Measurements from ENCODE around the gene MRPS11.
"Not testable (repeated sequence)": the region's sequence is repeated elsewhere in the genome, so short reads cannot be mapped to it uniquely, and the experiment has no call there.

MRPS11 gene

DNA sequence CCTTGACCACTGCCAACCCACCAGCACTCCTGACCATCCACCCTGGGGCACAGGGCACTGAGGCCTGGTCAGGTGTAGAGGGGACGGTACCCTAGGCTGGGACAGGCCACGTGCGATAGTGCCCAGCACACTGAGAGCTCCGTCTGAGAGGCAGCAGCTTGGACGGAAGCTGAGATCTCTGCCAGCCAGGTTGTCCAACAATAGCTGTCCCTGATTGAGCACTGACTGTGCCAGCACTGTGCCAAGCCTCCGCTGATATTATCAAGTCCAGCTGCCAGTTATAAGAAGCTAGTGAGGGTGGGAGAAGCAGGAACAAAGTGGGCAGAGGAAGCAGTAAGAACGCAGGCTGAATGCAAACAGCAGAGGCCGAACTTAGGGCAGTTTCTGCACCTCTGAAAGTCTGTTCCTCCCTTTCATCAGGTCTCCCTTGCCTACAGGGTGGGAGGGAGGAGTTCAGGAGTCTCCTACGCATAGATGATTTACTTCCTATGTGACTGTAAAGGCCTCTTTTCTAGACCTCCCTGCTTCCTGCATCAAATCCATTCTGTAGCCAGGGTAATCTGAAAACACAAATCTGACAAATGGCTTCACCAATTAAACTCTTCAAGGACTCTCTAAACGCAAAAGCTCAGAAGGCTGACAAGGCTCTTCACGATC is 29.7 kb downstream of the MRPS11 start:
- no peak for DNase-seq

DNA sequence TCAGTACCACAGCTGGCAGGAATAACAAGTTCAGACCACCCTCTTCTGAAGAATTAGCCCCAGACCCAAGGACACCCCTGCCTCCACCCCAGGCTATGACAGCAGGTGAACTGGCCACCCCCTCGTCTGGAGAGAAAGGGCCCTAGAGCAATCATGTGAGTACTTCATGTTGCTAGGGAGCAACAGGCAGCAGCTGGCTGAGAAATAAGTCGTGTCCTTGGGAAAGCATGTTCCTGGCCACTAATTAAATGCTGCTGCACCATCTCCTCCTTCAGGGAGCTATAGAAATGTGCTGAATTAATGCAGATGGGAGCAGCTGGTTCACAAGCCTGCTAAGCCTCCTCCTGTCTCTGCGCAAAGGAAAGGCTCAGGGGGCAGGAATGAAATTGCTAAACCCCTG is 31.5 kb downstream of the MRPS11 start:
- no peak for DNase-seq

DNA sequence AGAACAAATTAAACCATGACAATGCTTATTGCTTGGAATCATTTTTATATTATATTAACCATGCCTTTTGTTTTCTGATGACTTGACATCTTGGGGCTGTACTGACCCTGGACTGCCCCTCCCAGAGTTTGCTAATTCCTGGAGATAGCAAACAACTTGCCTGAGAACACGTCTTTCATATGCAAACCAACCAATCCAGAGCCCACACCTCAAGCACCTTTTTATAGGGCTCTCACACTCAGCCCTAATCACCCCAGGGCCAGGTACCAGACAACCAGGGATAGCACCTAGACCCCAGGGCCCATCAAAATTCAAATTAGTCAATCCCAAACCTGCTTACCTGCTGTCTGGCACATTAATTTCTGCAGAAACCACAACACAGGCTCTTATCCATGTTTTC is 36.9 kb downstream of the MRPS11 start:
- no peak for DNase-seq

DNA sequence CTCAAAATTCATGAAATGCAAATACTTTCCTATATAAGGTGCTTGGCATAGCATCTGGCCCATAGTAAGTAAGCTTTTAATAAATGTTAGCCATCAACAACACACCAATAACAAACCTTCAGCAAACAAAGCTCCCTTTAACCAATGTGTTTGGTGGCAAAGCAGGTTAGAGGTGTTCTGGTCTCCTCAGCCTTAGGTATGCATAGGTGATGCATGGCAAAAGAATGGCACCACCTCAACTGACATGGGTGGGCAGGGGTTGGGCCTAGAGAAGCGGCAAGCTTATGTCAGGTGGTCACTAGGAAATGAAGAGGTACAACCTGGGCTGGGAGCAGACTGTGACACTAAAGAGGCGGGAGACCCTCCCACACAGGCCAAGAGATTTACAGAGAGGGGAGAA is 38.2 kb downstream of the MRPS11 start:
- no peak for DNase-seq

DNA sequence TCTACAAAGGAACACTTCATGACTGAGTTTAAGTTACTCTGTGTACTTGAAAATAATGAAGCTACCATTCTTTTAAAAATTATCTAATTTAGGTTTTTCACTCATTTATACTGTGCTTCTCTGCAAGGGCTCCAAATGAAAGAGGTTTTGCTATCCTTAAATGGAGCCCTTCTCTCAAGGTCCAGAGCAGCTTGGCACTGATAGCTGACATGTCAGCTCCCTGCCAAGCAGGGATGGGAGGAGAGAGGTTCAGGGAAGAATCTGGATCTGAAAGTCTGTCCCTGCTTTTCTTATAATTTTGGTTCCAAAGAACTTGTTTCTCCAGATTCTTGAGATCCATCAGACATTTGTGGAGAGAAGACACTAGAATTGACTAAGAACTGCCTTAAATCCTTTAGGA is 39.1 kb downstream of the MRPS11 start:
- no peak for DNase-seq

DNA sequence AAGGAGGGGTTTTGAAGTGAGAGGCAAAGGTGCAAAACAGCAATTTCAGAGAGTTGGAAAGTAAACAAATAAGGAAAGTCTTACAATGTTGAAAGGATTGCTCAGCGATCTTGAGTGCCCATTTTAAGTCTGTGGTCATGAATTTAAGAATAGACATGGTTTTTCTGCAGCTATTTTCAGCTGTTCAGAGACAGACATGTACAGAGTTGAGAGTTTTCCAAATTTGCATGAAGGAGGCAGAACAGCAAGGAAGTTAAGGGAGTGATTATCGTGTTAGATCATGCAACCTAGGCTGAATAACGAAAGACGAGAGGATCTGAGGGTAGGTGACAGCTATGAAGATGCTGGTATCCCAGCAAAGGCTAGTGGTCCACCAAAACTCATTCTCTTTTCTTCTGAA is 41.8 kb downstream of the MRPS11 start:
- DNase-seq, result no peak

DNA sequence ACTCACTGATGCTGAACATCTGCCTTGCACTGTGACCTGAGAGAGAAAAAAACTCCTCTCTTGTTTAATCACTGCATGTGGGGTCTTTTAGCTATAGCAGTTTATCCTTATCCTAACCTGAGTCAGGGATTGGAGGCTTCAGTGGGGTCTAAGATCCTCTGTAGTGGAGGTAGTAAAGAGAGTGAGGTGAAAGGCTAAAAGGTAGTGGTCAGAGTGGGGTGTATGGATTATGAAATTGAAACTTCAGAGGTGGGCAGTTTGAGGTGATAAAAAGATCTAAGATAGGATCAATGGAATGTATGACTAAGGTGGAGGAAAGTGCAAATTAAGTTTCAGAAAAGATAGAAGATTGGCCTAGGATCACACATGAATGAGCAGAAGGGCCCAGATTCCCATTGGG is 42.5 kb downstream of the MRPS11 start:
- no peak for DNase-seq

DNA sequence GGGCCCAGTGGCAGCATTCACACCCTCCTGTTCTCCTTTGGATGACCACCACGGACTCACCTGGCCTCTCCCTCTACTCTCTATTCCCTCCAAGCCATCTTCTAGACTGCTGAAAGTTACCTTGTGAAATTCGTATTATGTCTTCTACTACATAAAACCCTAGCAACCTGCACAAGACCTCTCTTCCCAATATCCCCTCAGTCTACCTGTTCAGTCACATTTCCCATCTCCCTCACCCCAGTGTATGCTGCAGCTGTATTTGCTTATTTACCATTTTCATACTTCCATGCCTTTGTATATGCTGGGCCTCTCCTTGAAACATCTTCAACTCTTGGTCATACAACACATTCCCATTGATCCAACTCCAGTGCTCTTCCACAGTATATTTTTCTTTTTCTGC is 43.7 kb downstream of the MRPS11 start:
- DNase-seq, result no peak

DNA sequence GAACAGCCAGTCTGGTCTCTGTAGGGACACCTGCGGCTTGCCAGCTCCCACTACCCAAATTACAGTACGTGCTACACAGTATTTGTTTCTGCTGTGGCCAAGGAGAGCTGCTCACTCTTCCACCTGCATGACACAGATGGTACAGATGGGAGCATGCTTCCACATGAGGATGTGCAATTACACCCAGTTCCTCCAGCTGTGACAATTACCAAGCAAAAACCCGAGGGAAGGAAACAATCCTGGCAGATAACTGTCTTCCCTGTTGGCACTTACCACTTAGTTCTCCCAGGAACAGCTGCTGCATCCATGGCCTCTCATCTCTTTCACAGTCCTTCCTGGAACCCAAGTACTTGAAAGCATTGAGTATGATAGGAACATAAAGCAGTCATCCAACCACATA is 44.6 kb downstream of the MRPS11 start:
- no peak for DNase-seq

DNA sequence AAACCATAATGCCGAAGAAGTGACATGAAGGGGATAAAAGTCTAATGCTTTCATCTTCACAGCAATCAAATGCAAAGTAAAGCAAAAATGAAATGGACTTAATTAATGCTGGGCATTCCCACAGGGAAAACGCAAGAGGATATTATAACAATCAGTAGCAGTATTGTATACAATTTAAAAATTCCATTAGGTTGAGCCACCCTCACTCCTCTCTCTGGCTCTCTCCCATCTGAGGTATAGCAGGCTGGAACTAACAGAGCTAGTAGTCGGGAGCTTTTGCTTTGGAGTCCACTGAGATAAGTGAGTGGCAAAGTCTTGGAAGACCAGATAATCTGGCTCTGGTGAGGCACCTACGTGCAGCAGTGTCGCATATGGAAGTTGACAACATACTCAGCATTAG is 45.1 kb downstream of the MRPS11 start:
- DNase-seq, result no peak

DNA sequence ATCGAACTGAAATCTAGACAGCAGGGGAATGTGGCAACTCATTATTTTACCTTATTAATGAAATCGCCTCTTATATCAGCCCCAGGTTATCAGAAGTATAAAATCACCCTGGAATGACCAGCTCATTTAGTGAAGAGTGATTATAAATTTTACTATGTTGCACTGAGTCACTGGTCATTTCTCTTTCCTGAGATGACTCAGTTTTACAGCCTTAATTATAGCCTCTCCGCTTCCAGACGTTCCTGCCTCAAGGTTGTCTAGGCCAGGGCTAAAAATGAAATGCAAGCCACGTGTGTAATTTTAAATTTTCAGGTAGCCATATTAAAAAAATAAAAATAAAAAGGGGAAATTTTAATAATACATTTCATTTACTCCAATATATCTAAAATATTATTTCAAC is 45.7 kb downstream of the MRPS11 start:
- no peak for DNase-seq

DNA sequence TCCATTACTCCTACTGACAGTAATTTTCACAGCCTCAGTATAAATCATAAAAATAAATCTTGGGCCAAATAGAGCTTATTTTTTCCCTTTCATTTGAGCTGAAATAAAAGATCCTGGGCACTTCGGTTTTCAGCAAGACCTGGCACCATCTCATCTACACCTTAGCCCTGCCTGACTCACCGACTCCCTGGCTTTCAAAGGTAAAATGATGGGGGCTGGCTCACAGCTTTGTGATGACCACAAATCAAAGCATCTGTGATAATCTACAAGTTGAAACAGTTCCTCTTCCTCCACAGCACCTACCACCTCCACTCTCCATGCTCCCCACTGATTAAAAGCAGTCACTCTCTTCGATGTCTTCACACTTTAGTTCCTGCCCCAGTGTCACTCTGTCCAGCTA is 51.4 kb downstream of the MRPS11 start:
- DNase-seq, result no peak

DNA sequence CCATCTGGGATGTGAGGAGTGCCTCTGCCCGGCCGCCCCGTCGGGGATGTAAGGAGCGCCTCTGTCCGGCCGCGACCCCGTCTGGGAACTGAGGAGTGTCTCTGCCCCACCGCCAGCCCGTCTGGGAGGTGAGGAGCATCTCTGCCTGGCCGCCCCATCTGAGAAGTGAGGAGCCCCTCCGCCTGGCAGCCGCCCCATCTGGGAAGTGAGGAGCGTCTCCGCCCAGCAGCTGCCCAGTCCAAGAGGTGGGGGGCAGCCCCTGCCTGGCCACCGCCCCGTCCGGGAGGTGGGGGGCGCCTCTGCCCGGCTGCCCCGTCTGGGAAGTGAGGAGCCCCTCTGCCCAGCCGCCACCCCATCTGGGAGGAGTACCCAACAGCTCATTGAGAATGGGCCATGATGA is 56.6 kb downstream of the MRPS11 start:
- not testable (repeated sequence) for DNase-seq

DNA sequence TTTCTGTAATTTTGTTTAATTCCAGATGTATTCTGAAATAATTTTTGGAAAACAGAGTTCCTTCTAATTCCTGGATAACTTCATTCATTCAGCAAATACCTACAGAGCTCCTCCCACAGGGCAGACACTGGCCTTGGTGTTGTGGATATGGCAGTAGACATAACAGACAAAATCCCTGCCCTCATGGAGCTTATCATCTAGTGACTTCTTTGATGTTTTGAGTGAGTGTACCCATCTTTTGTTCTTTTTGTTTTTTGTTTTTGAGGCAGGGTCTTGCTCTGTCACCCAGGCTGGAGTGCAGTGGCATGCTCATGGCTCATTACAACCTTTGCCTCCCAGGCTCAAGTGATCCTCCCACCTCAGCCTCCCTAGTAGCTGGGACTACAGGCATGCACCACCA is 57.9 kb downstream of the MRPS11 start:
- DNase-seq, result no peak

DNA sequence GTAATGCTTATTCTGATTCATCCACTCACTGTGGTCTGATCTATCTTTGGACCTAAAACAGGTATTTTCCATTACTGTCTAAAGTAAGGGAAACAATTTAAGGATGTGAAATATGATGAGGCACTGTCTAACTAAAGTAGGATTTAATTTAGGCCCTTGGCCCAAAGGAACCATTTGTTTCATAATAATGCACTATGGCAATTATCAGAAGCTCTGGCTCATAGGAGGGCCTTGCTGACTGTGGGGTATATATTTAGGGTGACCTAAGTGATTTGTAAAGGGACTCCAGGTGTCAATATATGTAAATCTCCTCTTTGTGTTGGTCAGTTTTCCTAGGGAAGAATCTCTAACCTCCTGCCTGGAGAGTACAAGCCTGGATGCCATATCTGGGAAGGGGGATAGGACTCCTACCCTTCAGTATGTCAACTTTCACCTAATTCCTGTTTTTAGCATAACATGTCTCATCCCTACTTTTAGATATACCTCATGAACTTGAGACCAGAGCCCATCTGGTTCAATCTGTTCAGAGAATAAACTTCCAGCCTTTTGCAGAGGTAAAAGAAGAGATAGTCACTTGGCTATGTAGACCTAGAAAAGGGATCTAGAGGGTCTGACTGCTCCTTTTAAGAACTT is 58.9 kb downstream of the MRPS11 start:
- no peak for DNase-seq

DNA sequence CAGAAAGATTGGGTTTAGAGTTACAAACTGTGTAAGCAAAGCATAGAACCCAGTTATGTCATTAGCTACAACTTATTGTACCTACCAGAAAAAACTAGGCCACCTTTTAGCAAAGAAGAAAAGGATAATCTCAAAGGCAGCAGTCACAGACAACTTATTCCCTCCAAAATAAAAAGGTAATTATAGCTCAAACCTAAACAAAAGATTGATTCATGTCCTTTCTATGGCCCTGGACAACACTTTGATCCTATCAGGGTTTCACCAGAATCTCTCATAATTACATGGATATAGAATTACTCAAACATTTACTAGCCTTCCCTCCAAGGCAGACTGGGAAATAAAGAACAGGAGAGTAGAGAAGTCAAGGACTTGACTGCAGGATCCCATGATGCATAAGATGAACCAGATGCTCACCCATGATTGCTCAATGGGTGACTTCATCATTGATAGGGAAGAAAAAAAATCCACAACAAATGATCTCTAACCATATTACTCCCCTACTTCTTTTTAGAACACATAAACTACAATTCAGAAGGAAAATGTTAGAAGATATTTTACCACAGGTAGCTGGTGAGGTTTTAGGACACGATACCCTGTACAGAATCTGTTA is 61.6 kb downstream of the MRPS11 start:
- no peak for DNase-seq
